Muscle layer of duodenum (tissue), 2 donors: ENCODE data around the gene ERCC1.

Experiments used
- H3K27ac ChIP-seq: one replicate; pipeline ENCODE4 v1.7.0; 2013; ENCODE audit warnings: mild to moderate bottlenecking, low read length
- H3K27me3 ChIP-seq: one replicate; pipeline ENCODE4 v1.7.0; 2013; ENCODE audit warnings: low read depth, mild to moderate bottlenecking, control low read depth, low read length
- H3K36me3 ChIP-seq, 2 donors: one replicate each; pipeline ENCODE4 v1.7.0; 2013; ENCODE audit warnings: low read length in 2 of 2, control low read depth in 1 of 2, mild to moderate bottlenecking in 1 of 2; ENCODE audit not compliant: insufficient read depth in 2 of 2, control insufficient read depth in 1 of 2
- H3K4me1 ChIP-seq, 2 donors: one replicate each; pipeline ENCODE4 v1.7.0; 2013; ENCODE audit warnings: low read length in 2 of 2, mild to moderate bottlenecking in 2 of 2, control low read depth in 1 of 2, moderate library complexity in 1 of 2; ENCODE audit not compliant: insufficient read depth in 2 of 2, control insufficient read depth in 1 of 2
- H3K4me3 ChIP-seq, 2 donors: one replicate each; pipeline ENCODE4 v1.7.0; 2013; ENCODE audit warnings: low read length in 2 of 2, low read depth in 1 of 2, mild to moderate bottlenecking in 1 of 2
- H3K9me3 ChIP-seq, 2 donors: one replicate each; pipeline ENCODE4 v1.7.0; 2013; ENCODE audit warnings: low read length in 2 of 2, control low read depth in 1 of 2, mild to moderate bottlenecking in 1 of 2; ENCODE audit not compliant: control insufficient read depth in 1 of 2
- donor health status: healthy.

The ERCC1 gene

DNA sequence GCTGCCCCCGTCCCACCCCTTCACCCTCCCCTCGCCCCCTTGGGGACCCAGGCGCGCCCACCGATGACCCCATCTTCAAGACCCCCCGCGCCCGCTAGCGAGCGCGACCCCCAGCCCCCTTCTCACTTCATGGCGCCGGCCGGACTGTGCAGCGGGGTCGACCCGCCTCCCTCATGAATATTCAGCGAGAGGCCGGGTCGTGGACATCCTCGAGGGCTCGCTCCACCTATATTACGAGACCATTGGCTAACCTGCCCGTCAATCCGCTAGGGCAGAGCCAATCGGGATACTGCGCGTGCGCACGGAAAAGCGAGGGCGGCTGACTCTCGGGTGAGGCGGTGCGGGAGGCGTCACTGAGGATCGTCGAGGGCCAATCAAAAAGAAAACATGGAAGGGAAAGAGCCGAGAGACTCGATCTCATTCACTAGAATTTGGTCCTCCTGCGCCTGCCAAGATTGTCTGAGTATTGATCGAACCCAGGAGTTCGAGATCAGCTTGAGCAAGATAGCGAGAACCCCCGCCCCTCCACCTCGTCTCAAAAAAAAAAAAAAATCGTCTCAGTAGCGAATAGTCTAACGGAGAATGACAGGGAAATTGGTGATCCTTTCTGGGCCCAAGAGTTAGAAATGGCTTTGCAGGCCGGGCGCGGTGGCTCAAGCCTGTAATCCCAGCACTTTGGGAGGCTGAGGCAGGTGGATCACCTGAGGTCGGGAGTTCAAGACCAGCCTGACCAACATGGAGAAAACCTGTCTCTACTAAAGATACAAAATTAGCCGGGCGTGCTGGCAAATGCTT, 53.1 kb downstream of the ERCC1 start, which contains the start of gene ERCC2:
Gene ERCC2 (minus strand): TSS at position 164 of the 795 bp plus-strand sequence. CDS start 33 bp downstream, at position 131.
- H3K36me3 ChIP-seq: no peaks in the 10 kb centered on the region
- H3K9me3 ChIP-seq: no peaks in the 10 kb centered on the region
- peak within 1 kb of the TSS; percentile 68 to 92 for H3K4me3 ChIP-seq
- H3K27me3 ChIP-seq: no peaks in the 10 kb centered on the region
- H3K4me1 ChIP-seq: peaks cover 0 to 5% of the 10 kb centered on the region in 2 donors
- H3K27ac ChIP-seq: peak within 1 kb of the TSS; percentile 51

DNA sequence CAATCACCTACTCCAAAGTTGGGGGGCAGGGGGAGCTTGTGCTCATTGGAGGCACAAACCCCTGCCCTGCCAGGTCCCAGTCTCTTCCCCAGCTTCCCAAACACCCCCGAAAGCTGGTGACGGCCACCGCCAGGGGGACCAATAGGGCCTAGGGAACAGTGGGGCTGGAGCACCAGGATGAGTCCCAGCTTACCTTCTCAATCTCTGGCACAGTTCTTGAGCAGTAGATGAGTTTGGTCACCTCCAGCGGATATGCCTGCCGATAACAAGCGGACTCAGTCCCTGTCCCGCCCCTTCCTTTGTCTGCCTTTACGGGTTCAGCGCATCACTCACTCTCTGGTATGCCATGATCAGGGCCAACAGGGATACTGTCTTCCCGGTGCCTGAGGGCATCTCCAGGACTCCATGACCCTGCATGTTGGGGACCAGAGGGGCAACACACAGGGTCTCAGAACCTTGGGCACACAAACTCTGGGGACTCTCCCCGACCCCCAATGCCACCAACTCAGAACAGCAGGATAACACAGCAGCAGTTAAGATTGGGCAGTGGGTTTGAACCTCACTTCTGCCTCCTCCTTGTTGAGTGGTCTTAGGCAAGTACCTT, 54.9 kb downstream of the ERCC1 start:
- no peak overlapping the region for H3K27ac ChIP-seq
- H3K4me1 ChIP-seq: peaks cover 0 to 5% of the 10 kb centered on the region in 2 donors
- H3K9me3 ChIP-seq: no peaks in the 10 kb centered on the region
- H3K27me3 ChIP-seq: no peaks in the 10 kb centered on the region
- peaks cover 0 to 11% of the 10 kb centered on the region in 2 donors for H3K36me3 ChIP-seq
- H3K4me3 ChIP-seq: no peak overlapping the region

- Histone ChIP-seq H3K36me3 (peaks cover 0 to 17% of the 10 kb centered on the region in 2 donors), H3K27ac (no peak overlapping the region), H3K9me3 (no peaks in the 10 kb centered on the region), H3K4me1 (peaks cover 0 to 5% of the 10 kb centered on the region in 2 donors), H3K27me3 (no peaks in the 10 kb centered on the region), H3K4me3 (no peak overlapping the region)
Measured at GRCh38 chr19:45368127-45368526, 55.6 kb downstream of the ERCC1 start.

GRCh38 chr19:45364696-45365095, 59.0 kb downstream of the ERCC1 start:
- Histone ChIP-seq H3K9me3 (no peaks in the 10 kb centered on the region), H3K27ac (no peak overlapping the region), H3K4me3 (no peak overlapping the region), H3K36me3 (peaks cover 7 to 29% of the 10 kb centered on the region in 2 donors), H3K4me1 (peaks cover 0 to 3% of the 10 kb centered on the region in 2 donors), H3K27me3 (no peaks in the 10 kb centered on the region)

- Histone ChIP-seq H3K36me3 (peaks cover 8 to 29% of the 10 kb centered on the region in 2 donors), H3K27ac (no peak overlapping the region), H3K9me3 (no peaks in the 10 kb centered on the region)
Measured at GRCh38 chr19:45363861-45364459, 59.8 kb downstream of the ERCC1 start.

GRCh38 chr19:45362291-45362690, 61.4 kb downstream of the ERCC1 start:
- no peaks in the 10 kb centered on the region for H3K27me3 ChIP-seq
- H3K27ac ChIP-seq: no peak overlapping the region
- peaks cover 13 to 36% of the 10 kb centered on the region in 2 donors for H3K36me3 ChIP-seq
- no peak overlapping the region for H3K4me3 ChIP-seq
- H3K9me3 ChIP-seq: no peaks in the 10 kb centered on the region
- H3K4me1 ChIP-seq: no peaks in the 10 kb centered on the region

More at GRCh38 chr19:45363861-45364459, 59.8 kb downstream of the ERCC1 start:
- no peaks in the 10 kb centered on the region for H3K4me1 ChIP-seq
- H3K4me3 ChIP-seq: no peak overlapping the region
- H3K27me3 ChIP-seq: no peaks in the 10 kb centered on the region

GRCh38 chr19:45361608-45362007, 62.1 kb downstream of the ERCC1 start:
- H3K4me1 ChIP-seq: no peaks in the 10 kb centered on the region
- peaks cover 17 to 43% of the 10 kb centered on the region in 2 donors for H3K36me3 ChIP-seq
- H3K4me3 ChIP-seq: no peak overlapping the region
- H3K9me3 ChIP-seq: no peaks in the 10 kb centered on the region
- H3K27me3 ChIP-seq: no peaks in the 10 kb centered on the region
- no peak overlapping the region for H3K27ac ChIP-seq

- no peak overlapping the region for H3K27ac ChIP-seq
- peaks cover 22 to 48% of the 10 kb centered on the region in 2 donors for H3K36me3 ChIP-seq
- no peaks in the 10 kb centered on the region for H3K4me1 ChIP-seq
- no peaks in the 10 kb centered on the region for H3K27me3 ChIP-seq
- H3K4me3 ChIP-seq: no peak overlapping the region
- H3K9me3 ChIP-seq: no peaks in the 10 kb centered on the region
Measured at GRCh38 chr19:45358213-45358792, 65.4 kb downstream of the ERCC1 start.

- no peaks in the 10 kb centered on the region for H3K27me3 ChIP-seq
- no peak overlapping the region for H3K4me3 ChIP-seq
- no peaks in the 10 kb centered on the region for H3K9me3 ChIP-seq
- peaks cover 19 to 56% of the 10 kb centered on the region in 2 donors for H3K36me3 ChIP-seq
- H3K27ac ChIP-seq: no peak overlapping the region
- H3K4me1 ChIP-seq: no peaks in the 10 kb centered on the region
Measured at GRCh38 chr19:45357445-45357783, 66.3 kb downstream of the ERCC1 start.
